RWPE2 (cell line): ENCODE results near the gene CLN6.

Source experiments
- ATAC-seq: fragments of 200-7000 bp; cut with Tn5 transposase; 3 replicates; pipeline ENCODE4 v1.9.1; 2021; ENCODE audit warnings: low read depth
- DNase-seq: peaks from one replicate; pipeline ENCODE4 v3.0.0-alpha.2; 2020; ENCODE audit warnings: low spot score
- H3K27ac ChIP-seq: fragments of 450-650 bp; 2 replicates; pipeline ENCODE4 v1.5.1; 2017; ENCODE audit warnings: mild to moderate bottlenecking; ENCODE audit not compliant: poor library complexity, severe bottlenecking
- H3K27me3 ChIP-seq: fragments of 250-450 bp; sonication (Bioruptor Pico); 2 replicates; pipeline ENCODE4 v1.5.1; 2021; ENCODE audit warnings: mild to moderate bottlenecking, moderate library complexity; ENCODE audit not compliant: insufficient read depth, poor library complexity, severe bottlenecking
- H3K36me3 ChIP-seq: fragments of 250-450 bp; sonication (Bioruptor Pico); 2 replicates; pipeline ENCODE4 v1.5.1; 2020; ENCODE audit warnings: low read depth, mild to moderate bottlenecking, moderate library complexity
- H3K4me1 ChIP-seq: fragments of 250-450 bp; sonication (Bioruptor Pico); 2 replicates; pipeline ENCODE4 v1.5.1; 2021; ENCODE audit warnings: mild to moderate bottlenecking, moderate library complexity; ENCODE audit not compliant: insufficient read depth, poor library complexity, severe bottlenecking
- H3K4me3 ChIP-seq: fragments of 250-450 bp; sonication (Bioruptor Pico); 2 replicates; pipeline ENCODE4 v1.5.1; 2021; ENCODE audit warnings: mild to moderate bottlenecking, moderate library complexity; ENCODE audit not compliant: severe bottlenecking
- H3K9me3 ChIP-seq: fragments of 250-450 bp; sonication (Bioruptor Pico); 2 replicates; pipeline ENCODE4 v1.5.1; 2021; ENCODE audit warnings: mild to moderate bottlenecking, moderate library complexity; ENCODE audit not compliant: severe bottlenecking
- TF ChIP-seq, protein P1 (sequence below): fragments of 450-650 bp; IDR thresholded peaks from one replicate; pipeline ENCODE4 v1.5.1; 2017; ENCODE audit warnings: mild to moderate bottlenecking, moderate library complexity; ENCODE audit not compliant: poor library complexity, severe bottlenecking

The CLN6 gene

DNA sequence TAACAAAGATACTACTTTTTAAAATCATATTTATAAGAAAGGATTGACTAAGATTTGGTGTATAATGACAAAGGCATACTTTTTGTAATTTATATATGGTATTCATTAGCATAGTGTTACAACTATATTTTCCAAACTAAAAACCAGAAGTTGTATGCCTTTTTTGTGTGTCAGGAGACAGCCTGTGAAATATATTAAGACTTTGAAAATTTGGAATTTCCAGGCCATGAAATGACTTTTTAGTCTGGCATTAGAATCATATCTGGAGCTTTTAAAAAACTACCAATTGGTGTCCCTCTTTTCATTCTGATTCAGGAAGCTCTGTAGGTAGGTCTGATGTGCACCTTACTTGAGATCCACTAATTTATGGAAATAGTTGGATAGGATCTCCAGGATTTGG is 66.3 kb downstream of the CLN6 start:
- Histone ChIP-seq H3K9me3 (no peaks in the 10 kb centered on the region), H3K4me1 (no peaks in the 10 kb centered on the region), H3K27ac (no peak overlapping the region), H3K36me3 (peaks cover 74% of the 10 kb centered on the region), H3K27me3 (no peaks in the 10 kb centered on the region), H3K4me3 (no peak overlapping the region)
- ATAC-seq (no peak), DNase-seq (no peak)
- TF ChIP-seq, protein P1, sequence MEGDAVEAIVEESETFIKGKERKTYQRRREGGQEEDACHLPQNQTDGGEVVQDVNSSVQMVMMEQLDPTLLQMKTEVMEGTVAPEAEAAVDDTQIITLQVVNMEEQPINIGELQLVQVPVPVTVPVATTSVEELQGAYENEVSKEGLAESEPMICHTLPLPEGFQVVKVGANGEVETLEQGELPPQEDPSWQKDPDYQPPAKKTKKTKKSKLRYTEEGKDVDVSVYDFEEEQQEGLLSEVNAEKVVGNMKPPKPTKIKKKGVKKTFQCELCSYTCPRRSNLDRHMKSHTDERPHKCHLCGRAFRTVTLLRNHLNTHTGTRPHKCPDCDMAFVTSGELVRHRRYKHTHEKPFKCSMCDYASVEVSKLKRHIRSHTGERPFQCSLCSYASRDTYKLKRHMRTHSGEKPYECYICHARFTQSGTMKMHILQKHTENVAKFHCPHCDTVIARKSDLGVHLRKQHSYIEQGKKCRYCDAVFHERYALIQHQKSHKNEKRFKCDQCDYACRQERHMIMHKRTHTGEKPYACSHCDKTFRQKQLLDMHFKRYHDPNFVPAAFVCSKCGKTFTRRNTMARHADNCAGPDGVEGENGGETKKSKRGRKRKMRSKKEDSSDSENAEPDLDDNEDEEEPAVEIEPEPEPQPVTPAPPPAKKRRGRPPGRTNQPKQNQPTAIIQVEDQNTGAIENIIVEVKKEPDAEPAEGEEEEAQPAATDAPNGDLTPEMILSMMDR: no peak

DNA sequence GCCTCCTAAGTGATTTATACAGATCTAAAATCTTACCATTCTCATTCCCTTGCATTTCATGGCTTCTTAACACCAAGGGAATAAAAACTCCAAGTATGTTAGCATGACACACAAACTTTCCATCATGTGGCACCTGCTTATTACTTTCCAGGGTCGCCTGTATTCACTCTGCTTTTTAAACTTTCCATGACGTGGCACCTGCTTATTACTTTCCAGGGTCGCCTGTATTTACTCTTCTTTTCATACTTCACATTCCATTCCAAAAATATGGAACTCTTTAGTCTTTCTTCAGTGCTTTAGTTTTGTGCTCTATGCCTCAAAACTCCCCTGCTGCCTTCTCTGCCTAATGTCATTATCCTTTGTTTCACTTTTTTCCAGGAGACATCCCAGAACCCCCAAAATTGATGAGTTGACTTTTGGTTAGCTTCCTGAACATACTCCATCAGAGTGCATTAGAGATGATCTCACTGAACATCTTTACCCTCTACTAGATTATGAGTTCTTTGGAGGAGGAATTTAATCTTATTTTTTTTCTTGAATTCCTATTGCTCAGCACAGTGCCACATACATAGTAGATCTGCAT is 71.4 kb downstream of the CLN6 start:
- TF ChIP-seq, protein P1: no peak
- Histone ChIP-seq H3K4me3 (no peak overlapping the region), H3K36me3 (peaks cover 51% of the 10 kb centered on the region), H3K4me1 (no peaks in the 10 kb centered on the region), H3K27ac (no peak overlapping the region), H3K9me3 (no peaks in the 10 kb centered on the region), H3K27me3 (no peaks in the 10 kb centered on the region)
- DNase-seq: no peak
- no peak for ATAC-seq

DNA sequence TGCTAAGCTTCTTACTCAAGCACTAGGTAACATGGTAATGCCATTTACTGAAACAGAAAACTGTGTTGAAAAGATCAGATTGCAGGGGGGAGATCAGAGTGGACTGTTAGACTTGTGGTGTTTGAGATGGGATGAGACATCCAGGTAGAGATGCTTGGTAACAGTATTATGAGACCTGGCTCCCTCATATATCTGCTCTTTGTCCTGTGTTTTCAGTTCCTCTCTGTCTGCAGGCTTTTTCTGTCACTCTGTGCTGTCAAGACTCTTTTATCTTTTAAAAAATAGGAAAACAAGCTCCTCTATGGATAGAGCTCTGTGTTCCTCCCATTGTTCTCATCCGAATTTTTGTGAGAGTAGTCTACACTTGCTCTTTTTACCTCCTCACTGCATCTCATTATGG is 72.5 kb downstream of the CLN6 start:
- TF ChIP-seq, protein P1: no peak
- DNase-seq (no peak), ATAC-seq (no peak)
- H3K27me3 ChIP-seq: no peaks in the 10 kb centered on the region
- H3K27ac ChIP-seq: no peak overlapping the region
- no peaks in the 10 kb centered on the region for H3K4me1 ChIP-seq
- H3K4me3 ChIP-seq: no peak overlapping the region
- no peaks in the 10 kb centered on the region for H3K9me3 ChIP-seq
- peaks cover 48% of the 10 kb centered on the region for H3K36me3 ChIP-seq
